ENCODE results near the gene ZNF316.

GRCh38 chr7:6655636-6656385 lies 18.7 kb downstream of the ZNF316 start:
- TF ChIP-seq EZH2 (IDR thresholded peaks at IDR 0.05; ENCODE audit: insufficient read depth, poor library complexity, severe bottlenecking) (no peak), EZH2phosphoT487 (IDR thresholded peaks at IDR 0.05; ENCODE audit: insufficient read depth, low read depth) (no peak)
